ENCODE data around the gene CCDC174.

DNA sequence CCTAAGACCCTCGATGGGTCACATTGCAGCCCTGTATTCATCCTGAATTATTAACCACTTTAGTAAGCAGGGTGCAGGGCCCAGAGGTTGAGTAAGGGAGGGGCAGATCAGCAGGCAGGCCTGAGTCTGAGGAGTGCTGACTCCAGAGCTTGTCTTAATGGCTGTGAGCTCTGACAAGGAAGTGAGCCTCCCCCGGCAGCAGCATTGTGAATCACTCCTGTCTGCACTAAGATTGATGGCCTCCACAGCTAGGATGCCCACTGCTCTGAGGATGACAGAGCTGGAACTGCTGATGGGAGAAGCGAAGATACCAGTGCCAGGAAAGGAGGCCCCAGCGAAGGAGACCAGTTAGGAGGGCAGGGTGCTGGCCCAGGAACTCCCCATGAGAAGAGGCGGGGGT, 46.5 kb upstream of the CCDC174 start:
- TF ChIP-seq CTCF (IDR thresholded peaks at IDR 0.05; ENCODE audit: low read depth, low read length, missing input control) (no peak), YY1 (IDR thresholded peaks at IDR 0.05) (no peak), MAX (IDR thresholded peaks at IDR 0.05) (no peak), JUND (IDR thresholded peaks at IDR 0.05) (no peak)

Data from liver (tissue), 3 donors.